NCI-H774 (cell line): ENCODE measurements around the gene PTBP1.
"Not testable (repeated sequence)": the region's sequence is repeated elsewhere in the genome, so short reads cannot be mapped to it uniquely, and the experiment has no call there.

Experiments
- DNase-seq: peaks from one replicate; lab custom pipeline; 2025; lab: John Stamatoyannopoulos, UW

The PTBP1 gene

GRCh38 chr19:853614-854220, 56.5 kb downstream of the PTBP1 start:
- DNase-seq, result not testable (repeated sequence)

GRCh38 chr19:854549-854948, 57.3 kb downstream of the PTBP1 start:
- DNase-seq, result no peak

DNA sequence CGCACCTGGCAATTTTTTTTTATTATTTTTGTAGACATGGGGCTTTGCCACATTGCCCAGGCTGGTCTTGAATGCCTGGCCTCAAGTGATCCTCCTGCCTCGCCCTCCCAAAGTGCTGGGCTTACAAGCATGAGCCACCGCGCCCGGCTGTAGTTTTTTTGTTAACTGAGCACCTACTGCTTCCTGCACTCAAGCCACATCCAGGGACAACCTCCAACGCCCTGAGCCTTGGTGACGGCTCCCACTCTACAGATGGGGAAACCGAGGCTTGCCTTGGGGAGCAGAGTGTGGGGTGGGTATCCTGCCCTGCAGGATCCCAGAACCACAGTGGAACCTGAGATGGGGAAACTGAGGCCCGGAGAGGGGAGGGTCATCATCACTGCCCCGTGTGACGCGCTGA, 57.9 kb downstream of the PTBP1 start:
- DNase-seq, result no peak

DNA sequence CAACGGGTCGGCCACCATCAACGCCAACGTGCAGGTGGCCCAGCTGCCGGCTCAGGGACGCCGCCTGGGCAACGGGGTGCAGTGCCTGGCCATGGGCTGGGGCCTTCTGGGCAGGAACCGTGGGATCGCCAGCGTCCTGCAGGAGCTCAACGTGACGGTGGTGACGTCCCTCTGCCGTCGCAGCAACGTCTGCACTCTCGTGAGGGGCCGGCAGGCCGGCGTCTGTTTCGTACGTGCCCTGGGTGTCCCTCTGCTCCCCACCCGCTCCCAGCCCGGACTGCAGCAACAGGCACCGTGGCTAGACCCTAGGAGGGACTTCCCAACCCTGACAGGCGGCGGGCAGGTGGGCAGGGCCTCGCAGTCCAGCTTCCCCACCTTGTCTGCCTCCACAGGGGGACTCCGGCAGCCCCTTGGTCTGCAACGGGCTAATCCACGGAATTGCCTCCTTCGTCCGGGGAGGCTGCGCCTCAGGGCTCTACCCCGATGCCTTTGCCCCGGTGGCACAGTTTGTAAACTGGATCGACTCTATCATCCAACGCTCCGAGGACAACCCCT, 58.4 kb downstream of the PTBP1 start:
- no peak for DNase-seq

DNA sequence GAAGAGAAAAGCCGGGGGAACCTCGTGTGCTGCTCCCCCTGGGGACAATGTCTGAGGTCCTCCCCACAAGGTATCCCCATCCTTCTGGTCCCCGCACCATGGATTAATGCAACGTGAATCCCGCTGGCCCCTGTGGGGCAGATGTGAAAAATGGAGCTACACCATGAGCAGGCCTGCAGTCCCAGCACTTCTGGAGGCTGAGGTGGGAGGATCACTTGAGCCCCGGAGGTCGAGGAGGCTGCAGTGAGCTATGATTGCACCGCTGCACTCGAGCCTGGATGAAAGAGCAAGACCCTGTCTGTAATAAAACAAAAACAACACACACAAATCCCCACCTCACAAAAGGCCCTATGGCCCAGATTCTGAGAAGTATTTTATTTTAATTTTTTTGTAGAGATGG, 61.0 kb downstream of the PTBP1 start:
- DNase-seq, result no peak

GRCh38 chr19:858868-859843, 61.9 kb downstream of the PTBP1 start, which contains the start of gene CFD:
TSS of gene CFD (plus strand) at chr19:859664. CDS start at chr19:859690, 26 bp downstream.
- DNase-seq, result no peak

GRCh38 chr19:861141-861755, 64.0 kb downstream of the PTBP1 start:
- DNase-seq, result no peak
